Hepatocyte (in vitro differentiated cells): ENCODE data around the gene R3HDM4. TPM values are rescaled to one million over a fixed set of nuclear protein-coding genes. Genes with fewer than 3 reads are reported as not detected.

ENCODE experiments used
- DNase-seq: peaks from one replicate; pipeline ENCODE4 v3.0.0-alpha.2; 2016; ENCODE audit warnings: low spot score
- H2AFZ ChIP-seq: fragments of 200-600 bp; sonication (generic); 2 replicates; pipeline ENCODE4 v1.6.0; 2016; ENCODE audit warnings: antibody characterized with exemption, mild to moderate bottlenecking
- H3K27ac ChIP-seq: fragments of 200-600 bp; sonication (generic); 2 replicates; pipeline ENCODE4 v1.5.1; 2016; ENCODE audit warnings: mild to moderate bottlenecking
- H3K27me3 ChIP-seq: fragments of 200-600 bp; sonication (generic); 2 replicates; pipeline ENCODE4 v1.6.1; 2016
- H3K36me3 ChIP-seq: fragments of 200-600 bp; sonication (generic); replicated peaks from 2 replicates; pipeline ENCODE4 v1.5.1; 2016; ENCODE audit warnings: low read depth; ENCODE audit not compliant: insufficient read depth
- H3K4me1 ChIP-seq: fragments of 200-600 bp; sonication (generic); 2 replicates; pipeline ENCODE4 v1.5.1; 2016; ENCODE audit warnings: mild to moderate bottlenecking, moderate library complexity; ENCODE audit not compliant: insufficient read depth
- H3K4me2 ChIP-seq: fragments of 200-600 bp; sonication (generic); 2 replicates; pipeline ENCODE4 v1.6.0; 2016
- H3K4me3 ChIP-seq: fragments of 200-600 bp; sonication (generic); 2 replicates; pipeline ENCODE4 v1.5.1; 2016; ENCODE audit warnings: mild to moderate bottlenecking
- H3K79me2 ChIP-seq: fragments of 200-600 bp; sonication (generic); 2 replicates; pipeline ENCODE4 v1.6.0; 2017; ENCODE audit warnings: mild to moderate bottlenecking
- H3K9me2 ChIP-seq: fragments of 200-600 bp; sonication (generic); replicated peaks from 2 replicates; pipeline ENCODE4 v1.6.0; 2017; ENCODE audit warnings: mild to moderate bottlenecking; ENCODE audit not compliant: insufficient read depth
- H3K9me3 ChIP-seq: fragments of 200-600 bp; sonication (generic); 2 replicates; pipeline ENCODE4 v1.5.1; 2016; ENCODE audit warnings: low read depth, mild to moderate bottlenecking
- H4K20me1 ChIP-seq: fragments of 200-600 bp; sonication (generic); 2 replicates; pipeline ENCODE4 v1.6.0; 2016; ENCODE audit warnings: mild to moderate bottlenecking; ENCODE audit not compliant: insufficient read depth, poor library complexity, severe bottlenecking
- CTCF ChIP-seq: fragments of 200-600 bp; sonication (generic); IDR thresholded peaks from 2 replicates; pipeline ENCODE4 v1.5.1; 2016; ENCODE audit warnings: antibody characterized with exemption, mild to moderate bottlenecking; ENCODE audit not compliant: poor library complexity
- EZH2 ChIP-seq: fragments of 200-600 bp; sonication (generic); IDR thresholded peaks from 2 replicates; pipeline ENCODE4 v1.6.1; 2016; ENCODE audit warnings: antibody characterized with exemption, mild to moderate bottlenecking, borderline replicate concordance
- EZH2phosphoT487 ChIP-seq: fragments of 200-600 bp; sonication (generic); IDR thresholded peaks from one replicate; pipeline ENCODE4 v1.6.1; 2018; ENCODE audit warnings: antibody characterized with exemption, mild to moderate bottlenecking, low read depth, moderate library complexity; ENCODE audit not compliant: unreplicated experiment, severe bottlenecking
- WGBS: methylation state at CpG from one replicate; pipeline ENCODE4 v1.1.6; 2016; ENCODE audit warnings: low lambda C conversion rate; ENCODE audit errors: missing lambda C conversion rate; 5-methylcytosine and 5-hydroxymethylcytosine counted together
- polyA plus RNA-seq: library from polyadenylated mRNA; unstranded; fragments of >200 nt; fragmentation: Nextera tagmentation; extraction: Ambion mirVana; gene quantifications from 2 replicates; pipeline ENCODE4 v1.2.1, GENCODE V29; 2016
- total RNA-seq: library from RNA; depleted of rRNA; stranded (reverse); fragments of >200 nt; gene quantifications from 2 replicates; pipeline ENCODE4 v1.2.3, GENCODE V29; 2014

R3HDM4 gene
- total and polyA plus RNA-seq, 2 experiments from 2014 or later = 44.1 to 86.6 TPM

- no peaks in the 10 kb centered on the region for H3K9me2 ChIP-seq
- no peaks in the 10 kb centered on the region for H3K27me3 ChIP-seq
- no peaks in the 10 kb centered on the region for H4K20me1 ChIP-seq
- H3K36me3 ChIP-seq = no peaks in the 10 kb centered on the region
- WGBS = 77% methylated on average over 14 of the region's 16 CpGs
- no peak overlapping the region for H3K27ac ChIP-seq
- H3K9me3 ChIP-seq = no peaks in the 10 kb centered on the region
- no peaks in the 10 kb centered on the region for H3K79me2 ChIP-seq
- TF ChIP-seq EZH2 (no peak), EZH2phosphoT487 (no peak), CTCF (no peak)
- no peak overlapping the region for H3K4me2 ChIP-seq
- H3K4me1 ChIP-seq = no peaks in the 10 kb centered on the region
- no peak for DNase-seq
- no peak overlapping the region for H2AFZ ChIP-seq
- H3K4me3 ChIP-seq = no peak overlapping the region
Observed at GRCh38 chr19:867301-867793, 45.7 kb downstream of the R3HDM4 start.

- Histone ChIP-seq H2AFZ (no peak overlapping the region), H3K79me2 (no peaks in the 10 kb centered on the region), H4K20me1 (no peaks in the 10 kb centered on the region), H3K4me2 (no peak overlapping the region), H3K9me3 (no peaks in the 10 kb centered on the region), H3K9me2 (no peaks in the 10 kb centered on the region), H3K27ac (no peak overlapping the region), H3K27me3 (no peaks in the 10 kb centered on the region), H3K4me3 (no peak overlapping the region), H3K4me1 (no peaks in the 10 kb centered on the region), H3K36me3 (no peaks in the 10 kb centered on the region)
- DNase-seq = no peak
- 92% methylated on average over 17 of the region's 38 CpGs for WGBS
- no peak for TF ChIP-seq EZH2
- TF ChIP-seq CTCF = no peak
- TF ChIP-seq EZH2phosphoT487 = no peak
Observed at GRCh38 chr19:866769-867300, 46.2 kb downstream of the R3HDM4 start.

- H3K9me2 ChIP-seq = no peaks in the 10 kb centered on the region
- no peak overlapping the region for H3K4me2 ChIP-seq
- 88% methylated on average over 7 of the region's 7 CpGs for WGBS
- TF ChIP-seq EZH2 = no peak
- TF ChIP-seq CTCF = no peak
- TF ChIP-seq EZH2phosphoT487 = no peak
- H2AFZ ChIP-seq = no peak overlapping the region
- H3K27me3 ChIP-seq = no peaks in the 10 kb centered on the region
- H3K4me1 ChIP-seq = peaks cover 5% of the 10 kb centered on the region
- no peak overlapping the region for H3K4me3 ChIP-seq
- H3K36me3 ChIP-seq = no peaks in the 10 kb centered on the region
- DNase-seq = no peak
- no peaks in the 10 kb centered on the region for H3K79me2 ChIP-seq
- no peaks in the 10 kb centered on the region for H3K9me3 ChIP-seq
- H4K20me1 ChIP-seq = no peaks in the 10 kb centered on the region
- no peak overlapping the region for H3K27ac ChIP-seq
Observed at GRCh38 chr19:863315-863620, 49.8 kb downstream of the R3HDM4 start.
